Stimulated activated CD4-positive, alpha-beta T cell treated with anti-CD3 and anti-CD28 coated beads, Interleukin-15, amount 100 ng/mL, for 48 hours (primary cell): ENCODE measurements around the gene PXDC1.

ENCODE experiments used
- DNase-seq, 2 donors: peaks; one replicate each; pipeline ENCODE4 v3.0.0-alpha.2; 2020; ENCODE audit warnings: low read depth in 2 of 2

The PXDC1 gene, protein sequence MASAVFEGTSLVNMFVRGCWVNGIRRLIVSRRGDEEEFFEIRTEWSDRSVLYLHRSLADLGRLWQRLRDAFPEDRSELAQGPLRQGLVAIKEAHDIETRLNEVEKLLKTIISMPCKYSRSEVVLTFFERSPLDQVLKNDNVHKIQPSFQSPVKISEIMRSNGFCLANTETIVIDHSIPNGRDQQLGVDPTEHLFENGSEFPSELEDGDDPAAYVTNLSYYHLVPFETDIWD

DNA sequence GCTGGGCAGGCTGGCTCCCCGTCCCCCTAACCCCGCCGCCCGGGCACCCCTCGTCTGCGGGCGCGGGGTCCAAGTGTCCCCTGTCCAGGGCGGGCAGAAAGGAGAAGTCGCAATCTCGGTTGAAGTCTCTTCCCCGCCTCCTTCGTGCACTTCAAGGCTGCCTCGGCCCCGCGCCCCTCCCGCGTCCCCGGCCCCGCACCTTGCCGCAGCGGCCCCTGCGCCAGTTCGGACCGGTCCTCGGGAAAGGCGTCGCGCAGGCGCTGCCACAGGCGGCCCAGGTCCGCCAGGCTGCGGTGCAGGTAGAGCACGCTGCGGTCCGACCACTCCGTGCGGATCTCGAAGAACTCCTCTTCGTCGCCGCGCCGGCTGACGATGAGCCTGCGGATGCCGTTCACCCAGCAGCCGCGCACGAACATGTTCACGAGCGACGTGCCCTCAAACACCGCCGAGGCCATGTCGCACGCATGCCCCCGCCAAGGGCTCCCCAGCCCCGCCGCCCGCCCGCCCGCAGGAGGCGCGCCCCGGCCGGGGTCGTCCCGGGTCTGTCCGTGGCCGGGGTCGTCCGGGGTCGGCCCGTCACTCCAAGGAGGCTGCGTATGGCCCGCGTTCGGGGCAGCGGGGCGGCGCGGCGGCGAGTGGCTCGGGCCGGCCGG, at the start of gene PXDC1:
Gene PXDC1, minus strand, starts transcription at position 637 of the 653 bp plus-strand sequence. Its CDS starts 182 bp downstream, at position 455.
- DNase-seq: no peak

DNA sequence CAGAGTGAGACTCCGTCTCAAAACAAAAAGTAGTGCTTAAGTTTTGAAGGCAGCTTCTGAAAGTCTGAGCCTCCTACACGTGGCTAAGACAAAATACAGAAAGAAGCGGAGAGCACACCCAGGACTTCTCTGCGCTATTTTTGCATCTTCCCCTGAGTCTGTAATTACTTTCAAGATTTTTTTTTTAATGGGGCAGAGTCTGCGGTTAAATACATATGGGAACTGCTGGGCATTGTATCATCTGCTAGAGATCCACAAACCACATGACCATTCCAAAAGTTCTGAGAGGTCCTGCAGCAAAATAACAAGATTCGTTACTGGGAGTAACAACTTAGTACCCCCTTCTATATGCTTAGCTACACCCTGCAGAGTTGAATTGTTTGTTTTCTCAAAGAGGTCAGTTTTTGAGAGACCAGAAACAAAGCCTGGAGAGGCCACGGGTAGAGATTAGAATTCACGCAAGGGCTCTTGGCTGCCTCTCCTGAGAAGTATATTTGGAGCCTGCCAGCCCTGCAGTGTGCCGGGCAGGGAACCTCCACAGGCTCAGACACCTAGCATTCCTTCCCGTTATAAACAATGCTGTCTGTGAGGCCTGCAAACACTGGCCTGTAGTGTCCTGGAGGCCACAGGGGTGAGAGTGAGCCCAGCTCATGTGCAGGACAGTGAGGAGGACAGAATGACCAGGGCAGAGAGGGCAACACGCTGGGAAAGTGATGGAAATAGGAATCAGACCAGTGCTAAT, 49.5 kb upstream of the PXDC1 start:
- no peak for DNase-seq

DNA sequence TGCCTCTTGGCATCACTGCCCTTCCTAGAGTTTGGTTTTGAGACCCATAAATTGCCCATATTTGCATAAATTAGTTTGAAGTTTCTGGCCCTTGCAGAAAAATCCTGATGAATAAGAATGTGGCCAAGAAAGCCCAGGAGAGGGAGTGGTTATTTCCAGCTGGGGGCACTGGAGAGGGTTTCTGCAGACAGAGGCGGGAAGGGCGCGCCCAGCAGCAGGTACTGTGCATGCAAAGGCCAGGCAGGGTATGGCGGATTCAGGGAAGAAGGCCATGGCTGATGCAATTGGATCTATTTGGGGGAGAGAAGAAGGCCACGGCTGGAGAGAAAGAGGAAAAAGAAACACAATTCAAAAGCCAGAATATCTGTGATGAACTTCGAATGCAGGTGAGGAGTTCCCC, 48.2 kb upstream of the PXDC1 start:
- no peak for DNase-seq

DNA sequence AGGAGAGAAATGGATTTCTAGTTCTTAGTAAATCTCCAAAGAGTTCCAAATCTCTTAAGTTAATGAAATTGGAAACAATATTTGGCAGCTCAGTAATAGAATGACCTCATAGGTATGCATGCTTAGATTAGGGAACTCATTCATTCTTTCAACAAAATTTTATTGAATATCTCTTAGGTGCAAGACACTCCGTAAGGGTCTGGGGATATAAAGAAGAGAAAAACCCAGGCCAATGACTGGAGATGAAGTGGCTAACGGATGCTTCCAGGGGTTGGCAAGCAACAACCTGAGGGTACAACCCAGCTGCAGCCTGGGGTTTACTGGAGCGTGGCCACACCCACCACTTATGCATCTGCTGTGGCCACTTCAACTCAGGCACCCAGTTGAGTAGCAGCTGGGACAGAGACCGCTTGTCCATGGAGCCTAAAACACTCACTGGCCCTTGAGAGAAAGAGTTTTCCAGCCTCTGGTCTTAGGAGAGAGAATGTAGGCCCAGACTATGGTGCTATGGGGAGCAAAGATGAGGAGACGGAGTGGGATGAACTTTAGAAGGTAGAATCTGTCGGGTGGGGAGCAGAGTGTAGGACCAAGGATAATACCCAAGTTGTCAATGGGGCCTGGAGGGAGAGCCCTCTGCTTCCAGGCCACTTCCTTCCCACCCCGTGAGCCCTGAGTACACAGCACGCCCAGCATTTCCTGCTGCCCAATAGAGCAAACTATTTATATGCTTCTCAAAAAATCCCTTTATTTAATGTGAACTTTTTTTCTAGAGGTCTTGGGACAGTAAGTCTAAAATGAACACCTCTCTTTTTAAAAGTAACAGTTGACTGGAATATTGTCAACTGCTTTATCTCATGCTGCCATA, 46.8 kb upstream of the PXDC1 start:
- no peak for DNase-seq

DNA sequence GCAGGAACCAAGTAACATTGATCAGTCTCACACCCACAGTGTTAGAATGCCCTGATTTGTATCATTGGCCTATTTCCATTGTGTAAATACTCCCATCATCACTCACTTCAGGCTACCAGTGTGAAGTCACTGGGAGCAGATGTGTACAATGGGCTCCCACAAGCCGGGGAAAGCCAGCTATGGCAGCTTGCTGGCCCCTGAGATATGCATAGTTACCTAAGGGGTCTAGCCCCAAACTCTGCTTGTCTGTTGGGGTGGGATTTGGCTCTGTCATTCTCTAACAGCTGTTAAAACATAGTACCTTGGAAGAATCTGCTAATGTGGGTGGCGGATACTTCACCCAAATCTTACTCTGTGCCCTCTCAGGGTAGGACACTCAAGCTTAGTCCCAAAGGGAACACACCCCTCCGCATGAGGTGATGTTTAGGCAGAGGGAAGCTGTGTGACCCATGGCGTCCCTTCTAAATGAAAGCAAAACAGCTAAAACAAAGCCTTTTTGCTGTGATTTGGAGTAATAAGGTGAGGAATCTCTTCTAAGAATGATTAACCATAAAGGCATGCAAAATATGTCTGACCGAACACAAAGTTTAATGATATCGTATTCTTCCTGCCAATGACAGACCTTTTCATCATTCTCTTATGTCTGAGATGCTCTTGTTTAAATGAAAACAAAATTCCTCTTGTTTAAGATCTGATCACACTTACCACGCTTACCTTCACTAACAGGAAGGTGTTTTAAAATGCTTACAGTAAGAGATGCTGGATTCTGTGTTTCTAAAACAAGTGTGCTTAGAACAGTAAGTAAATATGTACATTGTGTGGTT, 45.9 kb upstream of the PXDC1 start:
- no peak for DNase-seq

DNA sequence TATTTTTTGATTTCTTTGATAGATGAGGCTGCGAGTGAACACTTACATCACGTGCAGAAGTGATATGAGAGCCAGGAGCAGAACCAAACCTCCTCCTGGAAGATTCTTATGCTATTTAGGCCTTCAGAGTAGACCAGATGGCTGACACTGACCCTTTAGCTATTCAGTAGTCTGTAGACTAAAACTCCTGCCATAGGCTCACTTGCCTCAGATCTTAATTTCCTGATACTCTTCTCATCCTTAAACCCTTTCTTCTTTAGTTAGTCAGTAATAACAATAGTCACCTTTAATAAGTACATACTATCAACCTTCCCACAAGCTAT, 45.2 kb upstream of the PXDC1 start:
- no peak for DNase-seq

DNA sequence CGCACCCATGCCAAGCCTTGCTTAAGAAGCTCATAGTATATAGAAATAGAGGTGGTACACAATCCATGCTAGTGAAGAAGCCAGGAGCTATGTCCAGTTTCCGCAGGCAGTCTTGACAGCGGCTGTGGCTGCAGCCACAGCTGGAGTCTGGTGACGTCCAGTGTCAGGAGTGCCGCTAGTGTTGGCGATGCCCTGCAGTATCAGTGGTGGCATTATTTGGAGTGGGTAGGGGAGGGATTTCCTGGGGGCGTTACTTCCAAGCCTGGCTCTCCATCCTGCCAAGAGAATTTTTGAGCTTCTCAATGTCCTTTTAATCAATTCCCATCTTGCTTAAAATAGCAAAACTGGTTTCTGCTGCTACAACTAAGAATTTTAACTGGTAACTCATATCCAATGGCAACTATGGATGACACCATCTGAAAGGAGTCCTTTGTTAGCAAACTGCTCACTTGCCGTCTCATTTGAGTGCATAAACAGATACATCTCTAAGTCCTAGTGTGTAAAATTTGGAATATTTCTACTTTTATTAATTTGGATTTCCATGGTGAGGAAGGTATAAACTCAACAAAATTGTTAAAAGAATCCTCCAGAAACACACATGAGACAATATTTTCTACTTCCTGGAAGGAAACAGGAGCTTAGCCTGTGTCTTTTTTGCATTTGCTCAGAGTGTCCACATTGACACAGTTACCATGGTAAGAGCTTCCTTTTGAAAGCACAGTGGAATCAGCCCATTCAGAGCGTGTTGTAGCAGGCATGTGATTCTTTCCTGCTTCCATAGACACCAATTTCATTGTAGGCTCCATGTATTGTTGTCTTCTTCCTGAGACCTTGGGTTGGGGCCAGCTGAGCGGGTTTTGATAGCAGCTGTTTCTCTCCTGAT, 44.6 kb upstream of the PXDC1 start:
- no peak for DNase-seq

DNA sequence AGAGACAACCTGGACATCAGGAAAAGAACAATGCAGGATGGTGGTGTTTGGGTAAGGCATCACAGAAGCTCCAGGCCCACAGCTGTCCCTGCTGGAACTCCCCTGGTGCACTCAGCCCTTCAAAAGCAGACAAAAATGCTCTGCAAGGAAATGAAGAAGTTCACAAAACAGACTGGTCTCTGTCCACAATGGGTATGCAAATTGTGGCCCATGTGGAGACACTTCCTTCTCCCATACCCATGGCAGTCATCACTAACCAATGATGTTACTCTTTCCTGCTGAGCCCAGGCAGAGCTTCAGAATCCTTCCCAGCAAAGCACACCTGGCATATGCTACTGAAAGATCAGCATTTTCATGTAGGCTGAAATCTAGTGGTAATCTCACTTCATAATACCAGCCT, 42.6 kb upstream of the PXDC1 start:
- DNase-seq: no peak

DNA sequence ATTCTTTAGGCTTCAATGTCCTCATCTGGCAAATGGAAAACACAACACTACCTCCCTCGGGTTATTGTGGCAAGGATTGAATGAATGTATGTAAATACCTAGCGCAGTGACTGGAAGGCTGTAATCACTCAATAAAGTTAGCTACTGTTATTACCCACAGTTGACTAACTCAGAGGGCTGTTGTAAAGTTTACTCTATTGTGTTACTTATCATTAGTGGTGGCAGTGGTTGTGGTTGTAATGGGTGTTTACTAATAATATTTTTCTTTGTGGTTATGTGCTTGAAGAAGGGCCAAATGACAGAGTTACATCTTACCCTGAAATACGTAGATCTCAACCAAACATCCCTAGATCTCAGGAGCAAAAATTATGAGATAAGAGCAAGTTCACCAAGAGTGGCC, 42.0 kb upstream of the PXDC1 start:
- no peak for DNase-seq

DNA sequence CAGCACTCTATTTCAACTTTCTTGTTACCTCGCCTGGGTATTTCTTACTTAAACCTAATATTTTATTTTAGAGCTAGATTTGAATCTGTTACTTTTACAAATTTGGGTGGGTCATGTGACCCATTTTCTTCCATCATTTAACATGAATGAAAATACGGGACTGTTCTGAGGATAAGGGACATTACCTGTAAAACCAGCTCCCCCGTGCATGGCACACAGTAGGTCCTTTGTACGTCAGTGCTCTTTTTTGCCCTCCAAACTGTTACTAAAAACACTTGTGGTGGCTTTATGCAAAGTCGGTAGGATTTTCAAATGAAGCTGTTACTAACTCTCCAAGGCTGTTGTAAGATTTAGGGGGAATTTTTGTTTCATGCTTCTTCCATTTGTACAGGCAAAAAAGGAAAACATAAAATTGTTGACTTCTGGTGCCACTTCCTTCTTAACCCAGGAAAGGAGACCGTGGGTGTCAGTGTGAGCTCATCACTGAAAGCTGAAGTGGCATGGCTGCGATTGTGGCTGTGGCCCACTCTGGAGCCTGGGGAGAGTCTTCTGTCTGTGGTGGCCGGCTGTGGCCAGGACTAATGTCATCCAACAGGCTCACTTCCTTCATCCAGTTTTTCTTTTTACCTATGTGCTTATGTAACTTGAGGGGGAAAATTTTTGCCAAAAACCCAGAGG, 40.2 kb upstream of the PXDC1 start:
- DNase-seq: no peak

DNA sequence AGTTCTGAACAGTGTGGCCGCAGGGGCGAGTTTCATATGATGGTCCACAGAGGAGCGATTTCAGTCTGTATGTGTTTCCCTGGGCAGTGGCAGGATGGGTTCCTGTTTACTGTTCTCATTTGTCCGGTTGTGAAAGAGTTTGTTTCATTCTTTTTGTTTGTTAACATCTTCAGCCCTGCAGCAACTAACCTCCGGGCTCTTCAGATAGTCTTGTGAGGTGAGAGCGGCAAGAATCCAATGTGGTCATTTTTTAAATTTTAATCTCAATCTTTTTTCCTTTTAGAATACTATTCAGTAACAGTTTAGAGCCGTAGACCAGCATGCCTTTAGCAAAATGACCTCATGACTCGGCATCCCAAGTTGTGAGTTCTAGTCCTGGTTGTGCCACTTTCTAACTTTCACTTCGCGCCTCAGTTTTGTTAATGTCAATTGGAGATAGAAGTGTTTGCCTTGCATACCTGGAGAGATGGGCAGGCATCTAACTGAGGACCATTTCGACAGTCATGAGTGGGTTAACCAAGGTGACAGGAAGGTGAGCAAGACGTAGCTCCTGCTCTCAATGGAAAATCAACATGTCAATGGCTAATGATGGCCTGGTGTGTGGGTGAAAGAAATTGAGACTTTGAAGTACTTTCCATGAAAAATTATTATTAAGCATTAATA, 38.5 kb upstream of the PXDC1 start:
- DNase-seq: no peak

DNA sequence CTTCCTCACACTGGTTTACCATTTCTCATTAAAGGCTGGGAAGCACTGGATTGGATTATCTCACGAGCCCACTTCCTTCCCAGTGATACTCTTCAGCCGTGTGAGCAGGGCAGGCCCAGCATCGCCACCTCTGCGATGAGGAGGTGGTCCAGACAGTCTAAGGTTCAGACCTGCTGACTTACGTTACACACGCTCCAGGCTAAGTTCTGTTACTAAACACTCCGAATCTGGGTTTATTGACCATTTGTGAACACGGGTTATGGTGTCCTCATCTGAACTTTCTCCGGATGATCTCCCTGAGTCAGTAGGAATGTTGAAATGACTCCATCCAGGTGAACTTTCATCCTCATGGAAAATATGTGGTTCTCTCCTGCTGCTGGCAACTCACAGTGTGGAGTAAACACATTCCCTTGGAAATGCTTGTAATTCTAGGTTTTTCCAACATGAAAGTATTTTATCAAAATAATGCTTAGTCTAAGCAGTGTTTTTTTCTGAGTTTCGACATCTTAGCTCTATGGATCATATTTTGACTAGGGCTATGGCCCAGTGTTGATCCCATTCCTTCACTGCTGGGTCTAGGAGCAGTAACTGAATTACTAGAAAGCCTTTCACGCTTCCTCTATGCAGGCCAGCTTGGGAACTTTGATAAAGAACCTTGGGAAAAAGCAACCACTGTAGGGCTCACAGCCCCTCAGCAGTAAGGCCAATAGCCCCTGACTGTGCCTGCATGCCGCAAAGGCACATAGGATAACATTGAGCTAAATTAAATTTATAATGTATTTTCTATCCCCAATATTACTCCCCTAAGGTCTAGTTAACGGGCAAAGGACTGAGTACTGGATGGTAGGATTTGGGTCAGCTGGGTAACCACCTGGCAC, 37.7 kb upstream of the PXDC1 start:
- DNase-seq: no peak

DNA sequence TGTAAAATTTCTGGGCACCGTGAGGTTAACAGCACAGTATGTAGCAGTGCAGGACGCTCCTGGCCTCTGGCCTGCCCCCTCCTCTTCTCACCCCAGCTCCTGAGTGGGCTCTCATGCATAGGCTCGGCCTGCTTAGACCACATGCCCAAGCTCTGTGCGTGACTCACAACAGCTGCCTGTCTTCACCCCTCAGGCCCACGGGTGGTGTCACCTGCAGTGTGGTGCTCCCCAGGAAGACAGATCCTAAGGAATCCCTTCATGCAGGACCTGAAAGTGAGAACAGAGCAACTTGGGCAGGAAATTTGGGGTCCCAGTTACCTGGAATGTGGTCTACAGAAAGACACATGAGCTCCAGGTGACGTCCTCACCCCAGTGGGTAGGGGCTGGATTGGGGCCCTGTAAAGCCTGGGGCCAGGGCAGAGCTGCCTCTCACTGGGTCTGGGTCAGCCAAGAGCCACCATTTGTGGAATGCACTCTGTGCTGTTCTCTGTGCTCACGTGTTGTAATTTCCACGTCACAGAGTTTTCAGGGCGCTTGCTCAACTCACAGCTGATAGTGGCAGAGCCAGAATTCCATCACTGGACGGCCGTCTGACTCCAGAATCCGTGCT, 37.0 kb upstream of the PXDC1 start:
- no peak for DNase-seq

DNA sequence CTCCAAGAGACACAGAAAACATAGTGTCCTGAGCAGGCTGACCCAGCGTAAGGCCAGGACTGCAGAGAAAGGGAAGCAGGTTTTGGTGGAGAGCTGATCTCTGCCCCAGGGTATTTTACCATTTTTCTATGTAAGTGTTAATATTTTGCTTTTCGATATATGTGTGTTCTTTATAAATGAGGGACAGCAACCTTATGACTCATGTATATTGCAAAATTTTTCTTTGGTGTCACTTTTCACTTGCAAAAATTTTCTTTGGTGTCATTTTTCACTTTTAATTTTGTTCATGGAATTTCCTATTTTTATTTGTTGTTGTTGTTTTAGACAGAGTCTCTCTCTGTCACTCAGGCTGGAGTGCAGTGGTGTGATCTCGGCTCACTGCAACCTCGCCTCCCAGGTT, 34.6 kb upstream of the PXDC1 start:
- DNase-seq: no peak

DNA sequence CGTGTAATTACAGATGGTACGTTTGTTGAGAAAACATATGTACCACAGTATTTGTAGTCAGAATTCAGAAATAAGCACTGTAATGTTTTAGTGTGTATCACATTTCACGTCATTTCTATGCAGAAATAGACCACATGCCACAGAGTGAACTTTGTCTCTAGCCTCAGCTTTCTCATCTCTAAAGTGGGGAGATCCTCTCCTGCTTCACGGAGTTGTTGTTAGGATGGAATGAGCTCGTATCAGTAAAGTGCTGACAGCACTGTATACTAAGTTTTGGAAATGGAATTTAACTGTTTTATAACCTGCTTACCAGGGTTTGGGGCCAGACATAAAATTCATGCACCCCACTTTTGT, 34.2 kb upstream of the PXDC1 start:
- DNase-seq: no peak

DNA sequence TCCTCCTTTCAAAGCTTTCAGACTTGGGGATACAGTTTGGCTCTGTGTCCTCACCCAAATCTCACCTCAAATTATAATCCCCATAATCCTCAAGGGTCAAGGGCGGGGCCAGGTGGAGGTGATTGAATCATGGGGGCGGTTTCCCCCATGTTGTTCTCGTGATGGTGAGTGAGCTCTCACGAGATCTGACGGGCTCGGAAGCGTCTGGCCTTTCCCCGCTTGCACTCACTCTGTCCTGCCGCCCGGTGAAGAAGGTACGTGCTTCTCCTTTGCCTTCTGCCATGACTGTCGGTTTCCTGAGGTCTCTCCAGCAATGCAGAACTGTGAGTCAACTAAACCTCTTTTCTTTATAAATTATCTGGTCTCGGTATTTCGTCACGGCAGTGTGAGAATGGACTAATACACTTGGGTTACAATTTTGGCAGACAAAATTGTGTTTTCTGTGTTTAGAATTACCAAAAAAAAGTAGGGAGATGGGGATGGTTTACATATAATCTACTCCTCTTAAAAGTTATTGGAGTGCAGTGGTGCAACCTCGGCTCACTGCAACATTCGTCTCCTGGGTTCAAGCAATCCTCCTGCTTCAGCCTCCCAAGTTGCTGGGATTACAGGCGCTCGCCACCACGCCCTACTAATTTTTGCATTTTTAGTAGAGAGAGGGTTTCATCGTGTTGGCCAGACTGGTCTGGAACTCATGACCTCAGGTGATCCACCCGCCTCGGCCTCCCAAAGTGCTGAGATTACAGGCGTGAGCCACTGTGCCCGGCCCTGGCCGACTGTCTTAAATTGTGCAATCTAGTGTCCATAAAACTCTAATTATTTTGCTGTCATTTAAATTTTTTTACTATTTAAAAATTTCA, 33.6 kb upstream of the PXDC1 start:
- DNase-seq: no peak

DNA sequence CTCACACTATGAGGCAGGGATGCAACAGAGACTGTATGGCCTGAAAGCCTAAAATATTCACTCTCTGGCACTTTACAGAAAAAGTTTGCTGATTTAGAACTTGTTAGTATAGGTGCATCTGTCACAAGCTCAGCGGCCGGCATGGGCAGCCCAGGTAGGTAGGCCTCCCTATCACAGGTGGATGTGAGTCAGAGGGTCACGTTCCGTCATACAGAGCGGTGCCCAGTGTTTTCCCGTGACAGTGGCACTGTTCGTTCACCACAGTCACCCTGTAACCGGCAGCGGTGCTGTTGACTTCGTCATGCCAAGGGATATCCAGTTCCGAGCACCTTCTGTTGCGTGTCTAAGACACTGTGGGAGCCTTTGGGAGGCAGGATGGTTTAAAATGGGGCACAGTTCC, 32.9 kb upstream of the PXDC1 start:
- DNase-seq: no peak
